ENCODE results near the gene CACYBP.
"Not testable (repeated sequence)": the region's sequence is repeated elsewhere in the genome, so short reads cannot be mapped to it uniquely, and the experiment has no call there.

GRCh38 chr1:175023922-175024242 lies 24.1 kb downstream of the CACYBP start:
- TF ChIP-seq SP4 (IDR thresholded peaks at IDR 0.05; ENCODE audit: low read length); CTCF (IDR thresholded peaks at IDR 0.05; ENCODE audit: control extremely low read depth in 1 of 3, insufficient read depth in 1 of 3, low read depth in 1 of 3, low read length in 3 of 3); EZH2 (IDR thresholded peaks at IDR 0.05; ENCODE audit: low read depth, low read length, severe bottlenecking); BRCA1 (IDR thresholded peaks at IDR 0.05; ENCODE audit: low read depth, low read length); SIRT6 (IDR thresholded peaks at IDR 0.05; ENCODE audit: low read length); POLR2AphosphoS5 (IDR thresholded peaks at IDR 0.05; ENCODE audit: low read depth, low read length); POU5F1 (IDR thresholded peaks at IDR 0.05; ENCODE audit: low read depth, low read length); SP2 (IDR thresholded peaks at IDR 0.05; ENCODE audit: low read length); RFX5 (IDR thresholded peaks at IDR 0.05; ENCODE audit: borderline replicate concordance, low read depth, low read length); POLR2A (IDR thresholded peaks at IDR 0.05; ENCODE audit: control extremely low read depth in 1 of 2, low read depth in 2 of 2, low read length in 2 of 2); CHD2 (IDR thresholded peaks at IDR 0.05; ENCODE audit: low read length); EP300 (IDR thresholded peaks at IDR 0.05; ENCODE audit: borderline replicate concordance in 1 of 2, low read depth in 2 of 2, low read length in 2 of 2): not testable (repeated sequence)
